C4-2B (cell line): ENCODE results near the gene A2M.

Experiments used
- H3K27ac ChIP-seq: fragments of 450-650 bp; 2 replicates; pipeline ENCODE4 v1.5.1; 2017
- CTCF ChIP-seq: fragments of 450-650 bp; conservative IDR thresholded peaks from 2 replicates; pipeline ENCODE4 v1.5.1; 2017; ENCODE audit warnings: mild to moderate bottlenecking
- ZFX ChIP-seq: fragments of 450-650 bp; IDR thresholded peaks from 2 replicates; pipeline ENCODE4 v1.6.1; 2017

The A2M gene

DNA sequence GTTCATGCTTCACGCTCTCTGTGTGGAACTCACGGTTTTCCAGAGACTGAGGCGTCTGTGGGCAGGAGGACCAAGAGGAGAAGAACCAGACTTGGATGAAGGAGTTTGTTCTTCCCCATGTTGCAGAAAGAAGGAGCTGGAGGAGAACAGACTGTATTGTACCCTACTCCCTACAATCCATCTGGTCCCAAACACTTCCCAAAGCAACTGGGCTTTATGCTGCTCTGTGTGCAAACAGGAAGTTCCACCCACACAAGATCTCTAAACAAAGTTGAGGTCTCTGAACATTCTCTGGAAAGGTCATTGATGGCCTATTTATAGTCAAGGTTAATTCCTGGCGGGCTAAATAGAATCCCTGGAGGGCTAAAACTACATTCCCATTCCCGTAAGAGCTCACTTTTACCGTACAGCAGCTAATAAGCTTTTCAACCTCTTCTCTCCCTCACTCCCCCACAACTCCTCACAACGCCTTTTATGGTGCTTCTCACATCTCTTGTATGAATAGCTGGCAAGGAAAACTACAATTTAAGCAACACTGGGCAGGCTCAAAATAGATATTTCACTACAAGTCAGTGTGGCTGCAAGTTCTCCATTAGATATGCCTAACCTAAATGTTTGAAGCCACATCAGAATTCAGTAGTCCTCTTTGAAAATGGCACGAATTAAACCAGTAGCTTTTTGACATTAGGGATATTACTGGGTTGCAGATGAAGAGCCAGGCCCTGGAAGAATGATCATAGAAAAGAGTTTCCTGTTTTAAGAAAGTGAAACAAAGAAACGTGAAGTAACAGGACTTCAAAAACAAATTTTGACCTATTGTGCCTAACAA, at the start of gene A2M:
TSS of gene A2M (minus strand) at position 189 of the 829 bp plus-strand sequence. CDS start at position 119, 70 bp downstream.
- no peak within 1 kb of the TSS for H3K27ac ChIP-seq
- TF ChIP-seq CTCF (no peak), ZFX (no peak)

DNA sequence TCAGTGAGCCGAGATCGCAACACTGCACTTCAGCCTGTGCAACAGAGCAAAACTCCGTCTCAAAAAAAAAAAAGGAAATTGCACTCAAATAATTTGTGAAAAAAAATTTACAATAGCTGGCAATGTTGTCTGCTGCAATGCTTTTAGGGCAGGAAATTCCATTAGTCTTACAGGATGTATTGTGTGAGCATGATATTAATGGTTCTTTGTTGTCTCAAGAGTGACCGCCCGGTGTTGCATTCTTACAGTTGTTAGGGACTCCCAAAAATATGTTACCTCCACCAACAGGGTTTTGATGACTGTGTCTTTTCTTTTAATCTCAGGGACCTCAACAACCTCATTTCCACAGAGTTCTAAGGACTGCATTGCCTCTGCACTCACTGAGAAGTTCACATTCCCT, 47.7 kb upstream of the A2M start:
- TF ChIP-seq CTCF (no peak), ZFX (no peak)
- H3K27ac ChIP-seq: no peak overlapping the region

GRCh38 chr12:9156119-9156518, 40.4 kb upstream of the A2M start:
- TF ChIP-seq ZFX (no peak), CTCF (no peak)
- no peak overlapping the region for H3K27ac ChIP-seq

DNA sequence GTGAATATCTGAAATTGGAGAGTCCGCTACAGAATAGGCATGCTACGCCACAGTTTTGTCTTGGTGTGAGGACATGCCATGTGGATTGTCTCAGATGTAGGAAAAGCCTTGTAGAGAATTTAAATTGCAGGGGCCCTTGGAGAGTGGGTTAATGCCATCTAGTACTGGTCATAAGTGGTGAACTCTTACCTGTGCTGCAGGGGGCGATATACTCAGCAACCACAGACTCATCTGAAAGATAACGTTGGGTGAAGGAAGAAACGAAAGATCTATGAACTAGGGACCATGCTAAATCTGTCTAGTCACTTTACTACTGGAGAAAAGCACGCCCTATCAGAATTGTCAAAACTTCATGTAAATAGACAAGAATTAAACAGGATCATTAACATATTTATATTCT, 33.7 kb upstream of the A2M start:
- H3K27ac ChIP-seq: no peak overlapping the region
- no peak for TF ChIP-seq ZFX
- peak; percentile 64 for TF ChIP-seq CTCF

- H3K27ac ChIP-seq: no peak overlapping the region
- TF ChIP-seq CTCF (no peak), ZFX (no peak)
Measured at GRCh38 chr12:9148926-9149325, 33.2 kb upstream of the A2M start.

- no peak overlapping the region for H3K27ac ChIP-seq
- no peak for TF ChIP-seq CTCF
- no peak for TF ChIP-seq ZFX
Measured at GRCh38 chr12:9147461-9147860, 31.7 kb upstream of the A2M start.

DNA sequence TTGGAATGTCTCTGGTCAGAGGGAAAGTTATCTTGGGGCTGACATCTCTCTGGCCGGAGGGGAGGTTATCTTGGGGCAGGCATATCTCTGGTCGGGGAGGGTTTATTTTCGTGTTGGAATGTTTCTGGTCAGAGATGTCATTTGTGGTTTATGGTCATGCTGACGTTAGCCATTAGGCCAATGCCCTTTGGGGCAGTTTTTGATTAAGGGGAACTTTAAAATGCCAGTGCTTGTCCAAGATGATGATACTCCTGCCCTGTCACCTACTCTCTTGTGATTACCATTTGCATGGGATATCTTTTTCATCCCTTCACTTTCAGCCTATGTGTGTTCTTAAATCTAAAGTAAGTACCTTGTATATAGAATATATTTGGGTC, 29.0 kb upstream of the A2M start:
- no peak for TF ChIP-seq CTCF
- no peak for TF ChIP-seq ZFX

More for the DNA sequence above, 29.0 kb upstream of the A2M start:
- no peak overlapping the region for H3K27ac ChIP-seq
